MM.1S (cell line): ENCODE measurements around the gene SYNJ1.

ENCODE experiments used
- DNase-seq: peaks from one replicate; pipeline ENCODE4 v3.0.0-alpha.2; 2015
- H2AFZ ChIP-seq: fragments of 300-600 bp; sonication (generic); 2 replicates; pipeline ENCODE4 v1.6.0; 2016; ENCODE audit warnings: antibody characterized with exemption, low read length
- H3F3A ChIP-seq: fragments of 300-600 bp; sonication (generic); 2 replicates; pipeline ENCODE4 v1.6.1; 2016; ENCODE audit warnings: mild to moderate bottlenecking, antibody characterized with exemption, low read length, moderate library complexity, mixed read lengths; ENCODE audit not compliant: insufficient read depth
- H3K27ac ChIP-seq: fragments of 300-600 bp; sonication (generic); 2 replicates; pipeline ENCODE4 v1.5.1; 2016; ENCODE audit warnings: mild to moderate bottlenecking, low read length
- H3K27me3 ChIP-seq: fragments of 300-600 bp; sonication (generic); replicated peaks from 2 replicates; pipeline ENCODE4 v1.6.0; 2016; ENCODE audit warnings: low read length; ENCODE audit not compliant: insufficient read depth
- H3K36me3 ChIP-seq: fragments of 300-600 bp; sonication (generic); replicated peaks from 2 replicates; pipeline ENCODE4 v1.6.1; 2016; ENCODE audit warnings: mild to moderate bottlenecking, low read length, mixed read lengths; ENCODE audit not compliant: insufficient read depth
- H3K4me1 ChIP-seq: fragments of 300-600 bp; sonication (generic); 2 replicates; pipeline ENCODE4 v1.6.1; 2016; ENCODE audit warnings: low read length, mixed read lengths
- H3K4me2 ChIP-seq: fragments of 300-600 bp; sonication (generic); 2 replicates; pipeline ENCODE4 v1.6.0; 2016; ENCODE audit warnings: low read depth, low read length
- H3K4me3 ChIP-seq: fragments of 300-600 bp; sonication (generic); 2 replicates; pipeline ENCODE4 v1.5.1; 2016; ENCODE audit warnings: low read length, mixed read lengths
- H3K79me2 ChIP-seq: fragments of 300-600 bp; sonication (generic); 2 replicates; pipeline ENCODE4 v1.6.1; 2016; ENCODE audit warnings: mixed run types, low read length, mixed read lengths
- H3K9ac ChIP-seq: fragments of 300-600 bp; sonication (generic); 2 replicates; pipeline ENCODE4 v1.6.1; 2016; ENCODE audit warnings: low read length, mixed read lengths
- H3K9me2 ChIP-seq: fragments of 300-600 bp; sonication (generic); replicated peaks from 2 replicates; pipeline ENCODE4 v1.6.1; 2016; ENCODE audit warnings: mild to moderate bottlenecking, low read length, mixed read lengths; ENCODE audit not compliant: insufficient read depth
- H3K9me3 ChIP-seq: fragments of 300-600 bp; sonication (generic); replicated peaks from 2 replicates; pipeline ENCODE4 v1.6.1; 2016; ENCODE audit warnings: mild to moderate bottlenecking, low read length, mixed read lengths; ENCODE audit not compliant: insufficient read depth
- H4K20me1 ChIP-seq: fragments of 300-600 bp; sonication (generic); 2 replicates; pipeline ENCODE4 v1.6.1; 2016; ENCODE audit warnings: mild to moderate bottlenecking, low read length, moderate library complexity, mixed read lengths; ENCODE audit not compliant: insufficient read depth
- EZH2 ChIP-seq: fragments of 300-600 bp; sonication (generic); optimal IDR thresholded peaks from 2 replicates; pipeline ENCODE3; 2017; ENCODE audit warnings: low read depth, mild to moderate bottlenecking, antibody characterized with exemption, low read length, mixed read lengths
- EZH2phosphoT487 ChIP-seq: fragments of 300-600 bp; sonication (generic); IDR thresholded peaks from 2 replicates; pipeline ENCODE4 v1.6.1; 2018; ENCODE audit warnings: antibody characterized with exemption, low read length
- TF ChIP-seq, protein P1 (sequence below): fragments of 300-600 bp; sonication (generic); IDR thresholded peaks from 2 replicates; pipeline ENCODE4 v1.5.1; 2016; ENCODE audit warnings: antibody characterized with exemption, low read length, mixed read lengths

The SYNJ1 gene

GRCh38 chr21:32590130-32590529 is 137.7 kb downstream of the SYNJ1 start:
- H3F3A ChIP-seq = no peaks in the 10 kb centered on the region
- H3K9ac ChIP-seq = no peak overlapping the region
- no peak overlapping the region for H3K27ac ChIP-seq
- no peak for DNase-seq
- H3K4me3 ChIP-seq = no peak overlapping the region
- 0 out of 2 replicates have a peak, but pooled peaks cover 3% of the 10 kb centered on the region for H4K20me1 ChIP-seq
- H3K4me2 ChIP-seq = no peak overlapping the region
- no peaks in the 10 kb centered on the region for H3K4me1 ChIP-seq
- H2AFZ ChIP-seq = no peak overlapping the region
- H3K9me3 ChIP-seq = no peaks in the 10 kb centered on the region
- no peaks in the 10 kb centered on the region for H3K36me3 ChIP-seq
- no peak for TF ChIP-seq EZH2phosphoT487
- no peaks in the 10 kb centered on the region for H3K9me2 ChIP-seq
- H3K79me2 ChIP-seq = no peaks in the 10 kb centered on the region
- peaks cover 7% of the 10 kb centered on the region; the same call in 1 of the 2 replicates for H3K27me3 ChIP-seq

GRCh38 chr21:32587651-32588050 is 140.2 kb downstream of the SYNJ1 start:
- Histone ChIP-seq H3K27ac (no peak overlapping the region), H3K4me2 (no peak overlapping the region), H3F3A (no peaks in the 10 kb centered on the region), H3K79me2 (no peaks in the 10 kb centered on the region), H3K9me2 (no peaks in the 10 kb centered on the region), H3K27me3 (no peaks in the 10 kb centered on the region), H3K4me3 (no peak overlapping the region), H3K36me3 (no peaks in the 10 kb centered on the region), H3K9ac (no peak overlapping the region), H2AFZ (no peak overlapping the region), H4K20me1 (0 out of 2 replicates have a peak, but pooled peaks cover 3% of the 10 kb centered on the region), H3K4me1 (no peaks in the 10 kb centered on the region), H3K9me3 (no peaks in the 10 kb centered on the region)
- TF ChIP-seq, protein P1, sequence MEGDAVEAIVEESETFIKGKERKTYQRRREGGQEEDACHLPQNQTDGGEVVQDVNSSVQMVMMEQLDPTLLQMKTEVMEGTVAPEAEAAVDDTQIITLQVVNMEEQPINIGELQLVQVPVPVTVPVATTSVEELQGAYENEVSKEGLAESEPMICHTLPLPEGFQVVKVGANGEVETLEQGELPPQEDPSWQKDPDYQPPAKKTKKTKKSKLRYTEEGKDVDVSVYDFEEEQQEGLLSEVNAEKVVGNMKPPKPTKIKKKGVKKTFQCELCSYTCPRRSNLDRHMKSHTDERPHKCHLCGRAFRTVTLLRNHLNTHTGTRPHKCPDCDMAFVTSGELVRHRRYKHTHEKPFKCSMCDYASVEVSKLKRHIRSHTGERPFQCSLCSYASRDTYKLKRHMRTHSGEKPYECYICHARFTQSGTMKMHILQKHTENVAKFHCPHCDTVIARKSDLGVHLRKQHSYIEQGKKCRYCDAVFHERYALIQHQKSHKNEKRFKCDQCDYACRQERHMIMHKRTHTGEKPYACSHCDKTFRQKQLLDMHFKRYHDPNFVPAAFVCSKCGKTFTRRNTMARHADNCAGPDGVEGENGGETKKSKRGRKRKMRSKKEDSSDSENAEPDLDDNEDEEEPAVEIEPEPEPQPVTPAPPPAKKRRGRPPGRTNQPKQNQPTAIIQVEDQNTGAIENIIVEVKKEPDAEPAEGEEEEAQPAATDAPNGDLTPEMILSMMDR = no peak
- no peak for TF ChIP-seq EZH2phosphoT487
- TF ChIP-seq EZH2 = no peak
- DNase-seq = no peak

GRCh38 chr21:32587120-32587519 is 140.7 kb downstream of the SYNJ1 start:
- no peak for DNase-seq
- Histone ChIP-seq H3K9me3 (no peaks in the 10 kb centered on the region), H3K4me3 (no peak overlapping the region), H3K27me3 (no peaks in the 10 kb centered on the region), H3K79me2 (no peaks in the 10 kb centered on the region), H3K9me2 (no peaks in the 10 kb centered on the region), H3F3A (no peaks in the 10 kb centered on the region), H3K27ac (no peak overlapping the region), H3K9ac (no peak overlapping the region), H3K4me2 (no peak overlapping the region), H3K36me3 (no peaks in the 10 kb centered on the region), H4K20me1 (0 out of 2 replicates have a peak, but pooled peaks cover 3% of the 10 kb centered on the region), H3K4me1 (no peaks in the 10 kb centered on the region), H2AFZ (no peak overlapping the region)
- no peak for TF ChIP-seq EZH2phosphoT487
- TF ChIP-seq, protein P1 = no peak
- no peak for TF ChIP-seq EZH2

- Histone ChIP-seq H3K4me3 (no peak overlapping the region), H3F3A (no peaks in the 10 kb centered on the region), H3K27me3 (no peaks in the 10 kb centered on the region), H3K27ac (no peak overlapping the region), H3K4me1 (no peaks in the 10 kb centered on the region), H2AFZ (no peak overlapping the region), H3K9ac (no peak overlapping the region), H4K20me1 (0 out of 2 replicates have a peak, but pooled peaks cover 3% of the 10 kb centered on the region), H3K9me2 (no peaks in the 10 kb centered on the region), H3K79me2 (no peaks in the 10 kb centered on the region), H3K4me2 (no peak overlapping the region), H3K36me3 (no peaks in the 10 kb centered on the region), H3K9me3 (no peaks in the 10 kb centered on the region)
- no peak for DNase-seq
- TF ChIP-seq, protein P1 = no peak
- TF ChIP-seq EZH2phosphoT487 = no peak
- TF ChIP-seq EZH2 = no peak
These were observed 141.8 kb downstream of the SYNJ1 start for GRCh38 chr21:32585970-32586369.
